Vagina (tissue), 2 donors: Measurements from ENCODE around the gene RBM5. TPM values are rescaled to one million over a fixed set of nuclear protein-coding genes. Genes with fewer than 3 reads are reported as not detected.
A peak's percentile ranks its signal among the peaks of the same experiment; 100 is the strongest.

ENCODE experiments used
- DNase-seq, 2 donors: peaks; one replicate each; pipeline ENCODE4 v3.0.0-alpha.2; 2017; ENCODE audit errors: extremely low spot score in 2 of 2
- H3K27ac ChIP-seq: fragments of 200-600 bp; sonication (generic); one replicate; pipeline ENCODE4 v1.5.1; 2019
- H3K27me3 ChIP-seq: fragments of 200-600 bp; sonication (generic); one replicate; pipeline ENCODE4 v1.5.1; 2019
- H3K36me3 ChIP-seq, 2 donors: fragments of 200-600 bp; sonication (generic); one replicate each; pipeline ENCODE4 v1.5.1; 2017 to 2019
- H3K4me1 ChIP-seq: fragments of 200-600 bp; sonication (generic); one replicate; pipeline ENCODE4 v1.5.1; 2019
- H3K4me3 ChIP-seq, 2 donors: fragments of 200-600 bp; sonication (generic); 1 replicate in 1 of 2; 2 replicates in 1 of 2; pipeline ENCODE4 v1.5.1; 2016 to 2019
- H3K9me3 ChIP-seq: fragments of 200-600 bp; sonication (generic); one replicate; pipeline ENCODE4 v1.5.1; 2019
- POLR2A ChIP-seq, 2 donors: fragments of 450-650 bp; IDR thresholded peaks; one replicate each; pipeline ENCODE4 v1.6.1; 2017; ENCODE audit warnings: antibody characterized with exemption in 2 of 2, mild to moderate bottlenecking in 2 of 2, moderate library complexity in 2 of 2
- POLR2AphosphoS5 ChIP-seq, 2 donors: sonication (generic); formaldehyde crosslinking; IDR thresholded peaks; one replicate each; pipeline ENCODE4 v1.9.0; 2017; ENCODE audit warnings: antibody characterized with exemption in 2 of 2, mild to moderate bottlenecking in 2 of 2, low read depth in 1 of 2; ENCODE audit not compliant: insufficient read depth in 1 of 2
- intact Hi-C: fragments of 100-400 bp; cut with DNase I; formaldehyde crosslinking; loops from one replicate; pipeline ENCODE4 v1.15.1; 2023
- total RNA-seq: library from RNA; depleted of rRNA; stranded (reverse); fragments of >200 nt; gene quantifications from one replicate; pipeline ENCODE4 v1.2.3, GENCODE V29; 2016
- TF ChIP-seq, protein P1 (sequence below), 3 experiments: fragments of 450-650 bp in 2 of 3; fragments of 200-600 bp in 1 of 3; sonication (generic) in 1 of 3; IDR thresholded peaks; one replicate each; pipeline ENCODE4 v1.5.1; 2017 to 2019; ENCODE audit warnings: antibody characterized with exemption in 3 of 3, mild to moderate bottlenecking in 2 of 3, moderate library complexity in 2 of 3

RBM5 gene
- total RNA-seq, 1 donor from 2014 or later: 271 TPM

DNA sequence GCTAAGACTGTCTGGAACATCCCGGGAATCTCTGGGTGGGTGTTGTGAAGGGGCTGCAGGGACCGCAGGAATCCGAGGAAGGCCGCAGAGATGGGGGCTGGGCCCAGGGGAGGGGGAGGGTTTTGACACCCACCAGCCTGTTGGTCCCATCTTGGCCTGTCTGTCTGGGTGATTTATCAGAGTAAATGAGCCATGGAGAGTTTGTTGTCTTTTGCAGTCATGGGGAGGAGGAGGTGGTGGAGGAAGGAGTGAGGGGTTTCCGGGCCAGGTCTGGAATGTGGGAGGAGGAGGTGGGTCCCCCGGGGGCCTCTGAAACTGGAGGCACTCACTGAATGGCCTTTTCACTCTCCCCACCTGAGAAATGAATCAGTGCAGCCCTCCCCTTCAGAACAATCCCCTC is 77.9 kb downstream of the RBM5 start:
- Histone ChIP-seq H3K36me3 (no peaks in the 10 kb centered on the region), H3K9me3 (no peaks in the 10 kb centered on the region), H3K4me3 (no peak overlapping the region), H3K27me3 (no peaks in the 10 kb centered on the region), H3K4me1 (peaks cover 99% of the 10 kb centered on the region), H3K27ac (peak overlapping the region; percentile 86)
- no peak for DNase-seq
- intact Hi-C loops: no loop called here
- TF ChIP-seq, protein P1, sequence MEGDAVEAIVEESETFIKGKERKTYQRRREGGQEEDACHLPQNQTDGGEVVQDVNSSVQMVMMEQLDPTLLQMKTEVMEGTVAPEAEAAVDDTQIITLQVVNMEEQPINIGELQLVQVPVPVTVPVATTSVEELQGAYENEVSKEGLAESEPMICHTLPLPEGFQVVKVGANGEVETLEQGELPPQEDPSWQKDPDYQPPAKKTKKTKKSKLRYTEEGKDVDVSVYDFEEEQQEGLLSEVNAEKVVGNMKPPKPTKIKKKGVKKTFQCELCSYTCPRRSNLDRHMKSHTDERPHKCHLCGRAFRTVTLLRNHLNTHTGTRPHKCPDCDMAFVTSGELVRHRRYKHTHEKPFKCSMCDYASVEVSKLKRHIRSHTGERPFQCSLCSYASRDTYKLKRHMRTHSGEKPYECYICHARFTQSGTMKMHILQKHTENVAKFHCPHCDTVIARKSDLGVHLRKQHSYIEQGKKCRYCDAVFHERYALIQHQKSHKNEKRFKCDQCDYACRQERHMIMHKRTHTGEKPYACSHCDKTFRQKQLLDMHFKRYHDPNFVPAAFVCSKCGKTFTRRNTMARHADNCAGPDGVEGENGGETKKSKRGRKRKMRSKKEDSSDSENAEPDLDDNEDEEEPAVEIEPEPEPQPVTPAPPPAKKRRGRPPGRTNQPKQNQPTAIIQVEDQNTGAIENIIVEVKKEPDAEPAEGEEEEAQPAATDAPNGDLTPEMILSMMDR (IDR thresholded peaks at IDR 0.05): no peak
- no peak for TF ChIP-seq POLR2A (IDR thresholded peaks at IDR 0.05)
- TF ChIP-seq POLR2AphosphoS5 (IDR thresholded peaks at IDR 0.05; ENCODE audit: insufficient read depth in 1 of 2, low read depth in 1 of 2): no peak

GRCh38 chr3:50167069-50167840 is 78.5 kb downstream of the RBM5 start:
- Histone ChIP-seq H3K36me3 (no peaks in the 10 kb centered on the region), H3K27me3 (no peaks in the 10 kb centered on the region), H3K4me3 (no peak overlapping the region), H3K9me3 (no peaks in the 10 kb centered on the region), H3K4me1 (peaks cover 99% of the 10 kb centered on the region), H3K27ac (peak overlapping the region; percentile 86)
- DNase-seq: no peak
- TF ChIP-seq, protein P1 (IDR thresholded peaks at IDR 0.05): no peak
- TF ChIP-seq POLR2AphosphoS5 (IDR thresholded peaks at IDR 0.05; ENCODE audit: insufficient read depth in 1 of 2, low read depth in 1 of 2) (peak in 1 of 2 donors; percentile 39), POLR2A (IDR thresholded peaks at IDR 0.05) (no peak)
- intact Hi-C loops: no loop called here

- Histone ChIP-seq H3K9me3 (no peaks in the 10 kb centered on the region), H3K4me1 (peaks cover 99% of the 10 kb centered on the region), H3K27ac (peak overlapping the region; percentile 86), H3K4me3 (no peak overlapping the region), H3K27me3 (no peaks in the 10 kb centered on the region), H3K36me3 (no peaks in the 10 kb centered on the region)
- DNase-seq: no peak
- no peak for TF ChIP-seq POLR2A (IDR thresholded peaks at IDR 0.05)
- TF ChIP-seq, protein P1 (IDR thresholded peaks at IDR 0.05): no peak
- TF ChIP-seq POLR2AphosphoS5 (IDR thresholded peaks at IDR 0.05; ENCODE audit: insufficient read depth in 1 of 2, low read depth in 1 of 2): no peak
- intact Hi-C loops: no loop called here
Observed at GRCh38 chr3:50167841-50168209, 79.1 kb downstream of the RBM5 start.

GRCh38 chr3:50168388-50168787 is 79.7 kb downstream of the RBM5 start:
- no peaks in the 10 kb centered on the region for H3K27me3 ChIP-seq
- H3K9me3 ChIP-seq: no peaks in the 10 kb centered on the region
- H3K4me1 ChIP-seq: peaks cover 94% of the 10 kb centered on the region
- no peak overlapping the region for H3K4me3 ChIP-seq
- no peaks in the 10 kb centered on the region for H3K36me3 ChIP-seq
- intact Hi-C loops: no loop called here
- H3K27ac ChIP-seq: peak overlapping the region; percentile 86
- no peak for TF ChIP-seq POLR2A (IDR thresholded peaks at IDR 0.05)
- no peak for TF ChIP-seq POLR2AphosphoS5 (IDR thresholded peaks at IDR 0.05; ENCODE audit: insufficient read depth in 1 of 2, low read depth in 1 of 2)
- TF ChIP-seq, protein P1 (IDR thresholded peaks at IDR 0.05): no peak
- DNase-seq: no peak

Other genes with a start within 250 kb of the RBM5 start
- gene TRAIP, start 232.4 kb upstream of the RBM5 start, total RNA-seq: 17.4 TPM
- not detected for gene CAMKV, start 219.0 kb upstream of the RBM5 start, total RNA-seq
- gene MST1R, start 185.0 kb upstream of the RBM5 start, total RNA-seq: 38.1 TPM
- 10.6 TPM for gene MON1A, start 159.1 kb upstream of the RBM5 start, total RNA-seq
- 71.5 TPM for gene RBM6, start 148.8 kb upstream of the RBM5 start, total RNA-seq
- 78.1 TPM for gene SEMA3F, start 66.4 kb downstream of the RBM5 start, total RNA-seq
- gene GNAT1, start 102.7 kb downstream of the RBM5 start, total RNA-seq: not detected
- gene SLC38A3, start 116.4 kb downstream of the RBM5 start, total RNA-seq: 2.0 TPM
- 244 TPM for gene GNAI2, start 147.3 kb downstream of the RBM5 start, total RNA-seq
- 32.9 TPM for gene SEMA3B, start 180.2 kb downstream of the RBM5 start, total RNA-seq
- not detected for gene LSMEM2, start 190.2 kb downstream of the RBM5 start, total RNA-seq
- gene IFRD2, start 203.5 kb downstream of the RBM5 start, total RNA-seq: 37.3 TPM
- 8.1 TPM for gene HYAL3, start 210.5 kb downstream of the RBM5 start, total RNA-seq
- gene NAA80, start 210.5 kb downstream of the RBM5 start, total RNA-seq: 10.1 TPM
- gene HYAL1, start 214.7 kb downstream of the RBM5 start, total RNA-seq: 17.7 TPM
- gene HYAL2, start 233.8 kb downstream of the RBM5 start, total RNA-seq: 173 TPM
- 11.8 TPM for gene TUSC2, start 239.3 kb downstream of the RBM5 start, total RNA-seq